Measurements from ENCODE around the gene NEMP1. TPM values are rescaled to one million over a fixed set of nuclear protein-coding genes. Genes with fewer than 3 reads are reported as not detected.
A peak's percentile ranks its signal among the peaks of the same experiment; 100 is the strongest.

The NEMP1 gene, protein sequence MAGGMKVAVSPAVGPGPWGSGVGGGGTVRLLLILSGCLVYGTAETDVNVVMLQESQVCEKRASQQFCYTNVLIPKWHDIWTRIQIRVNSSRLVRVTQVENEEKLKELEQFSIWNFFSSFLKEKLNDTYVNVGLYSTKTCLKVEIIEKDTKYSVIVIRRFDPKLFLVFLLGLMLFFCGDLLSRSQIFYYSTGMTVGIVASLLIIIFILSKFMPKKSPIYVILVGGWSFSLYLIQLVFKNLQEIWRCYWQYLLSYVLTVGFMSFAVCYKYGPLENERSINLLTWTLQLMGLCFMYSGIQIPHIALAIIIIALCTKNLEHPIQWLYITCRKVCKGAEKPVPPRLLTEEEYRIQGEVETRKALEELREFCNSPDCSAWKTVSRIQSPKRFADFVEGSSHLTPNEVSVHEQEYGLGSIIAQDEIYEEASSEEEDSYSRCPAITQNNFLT
- 6.2 TPM for polyA plus RNA-seq (2013, experiment 1 of 2)
- polyA plus RNA-seq (2013, experiment 2 of 2): 5.8 TPM

DNA sequence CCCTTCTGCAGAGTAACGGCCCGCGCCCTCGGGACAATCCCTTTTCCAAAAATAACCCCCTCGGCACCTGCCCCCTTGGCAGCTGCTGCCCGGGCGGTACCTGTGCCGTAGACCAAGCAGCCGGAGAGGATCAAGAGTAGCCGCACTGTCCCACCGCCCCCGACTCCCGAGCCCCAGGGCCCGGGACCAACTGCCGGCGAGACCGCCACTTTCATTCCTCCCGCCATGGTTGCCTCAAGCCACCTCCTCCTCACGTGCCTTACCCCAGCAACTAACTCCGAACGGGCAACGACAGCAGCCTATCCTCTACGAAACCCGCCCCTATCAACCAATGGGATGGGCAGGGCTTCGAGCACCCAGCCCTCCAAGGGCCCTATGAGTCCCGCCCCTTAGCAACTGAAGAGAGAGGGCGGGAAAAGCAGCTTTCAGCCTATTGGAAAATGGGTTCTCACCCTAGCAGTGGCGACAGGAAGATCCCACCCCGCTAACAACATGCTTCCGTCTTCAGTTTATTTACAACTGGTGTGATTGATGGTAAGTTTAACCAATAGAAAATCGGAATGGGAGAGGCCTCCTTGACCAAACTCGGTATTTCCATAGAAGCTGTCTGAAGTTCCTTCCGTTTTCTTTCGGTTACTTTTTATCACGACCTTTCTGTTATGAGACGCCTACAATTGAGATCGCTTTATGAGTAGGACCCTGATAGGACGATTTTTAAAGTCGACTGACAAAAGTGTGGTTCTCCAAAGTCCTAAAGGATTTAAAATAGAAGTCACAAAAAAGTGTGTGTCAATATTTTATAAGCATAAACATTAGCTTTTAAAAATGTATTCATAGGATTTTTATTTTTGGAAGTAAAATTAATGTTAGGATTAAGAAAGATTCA lies at the start of gene NEMP1:
Gene NEMP1 (minus strand): TSS at position 273 of the 886 bp plus-strand sequence. CDS start 46 bp downstream, at position 227.
- H2BK5ac ChIP-seq (ENCODE audit: low read depth, low read length, poor library complexity, severe bottlenecking): no peak within 1 kb of the TSS
- peak within 1 kb of the TSS; percentile 95 for H3K4me2 ChIP-seq (ENCODE audit: low read length, poor library complexity, severe bottlenecking)
- H3K36me3 ChIP-seq (ENCODE audit: control insufficient read depth in 1 of 2, insufficient read depth in 2 of 2, low read depth in 1 of 2, low read length in 2 of 2): no peaks in the 10 kb centered on the region
- H4K91ac ChIP-seq (ENCODE audit: low read length): no peak within 1 kb of the TSS
- peak within 1 kb of the TSS; percentile 27 to 57 for H3K4ac ChIP-seq (ENCODE audit: low read depth in 1 of 2, low read length in 2 of 2)
- no peak within 1 kb of the TSS for H4K8ac ChIP-seq (ENCODE audit: low read length)
- no peak within 1 kb of the TSS for H2BK12ac ChIP-seq (ENCODE audit: low read length in 2 of 2)
- H2BK120ac ChIP-seq (ENCODE audit: low read depth, low read length): no peak within 1 kb of the TSS
- peak within 1 kb of the TSS; percentile 84 to 90 for H3K4me3 ChIP-seq (ENCODE audit: insufficient read depth in 1 of 2, low read depth in 1 of 2, low read length in 2 of 2)
- H3K18ac ChIP-seq (ENCODE audit: low read depth in 1 of 2, low read length in 2 of 2): peak within 1 kb of the TSS; percentile 28 to 55
- H3K9me3 ChIP-seq (ENCODE audit: control insufficient read depth, low read length): no peaks in the 10 kb centered on the region
- no peak within 1 kb of the TSS for H2AK5ac ChIP-seq (ENCODE audit: low read length, severe bottlenecking)
- peak within 1 kb of the TSS; percentile 67 for H2AFZ ChIP-seq (ENCODE audit: low read depth, low read length)
- H2BK15ac ChIP-seq (ENCODE audit: low read depth, poor library complexity, severe bottlenecking): peak within 1 kb of the TSS; percentile 44
- DNase-seq: peak; percentile 100
- peaks cover 3% of the 10 kb centered on the region for H3K79me1 ChIP-seq (replicated peaks; ENCODE audit: low read length, poor library complexity, severe bottlenecking)
- H3K27ac ChIP-seq (ENCODE audit: low read length, poor library complexity, severe bottlenecking): peak within 1 kb of the TSS; percentile 87
- peaks cover 1% of the 10 kb centered on the region for H3K4me1 ChIP-seq (ENCODE audit: control insufficient read depth, insufficient read depth, low read depth, low read length)
- peak within 1 kb of the TSS in 1 of 2 experiments; percentile 1 for H3K23ac ChIP-seq (ENCODE audit: low read length in 2 of 2)
- under 1% methylated on average over 33 of the region's 39 CpGs for WGBS
- H3K9ac ChIP-seq (ENCODE audit: low read length): peak within 1 kb of the TSS; percentile 87
- H3K27me3 ChIP-seq (ENCODE audit: control insufficient read depth in 1 of 2, insufficient read depth in 1 of 2, low read length in 2 of 2): no peaks in the 10 kb centered on the region
- H3K14ac ChIP-seq (ENCODE audit: low read length in 2 of 2): no peak within 1 kb of the TSS

DNA sequence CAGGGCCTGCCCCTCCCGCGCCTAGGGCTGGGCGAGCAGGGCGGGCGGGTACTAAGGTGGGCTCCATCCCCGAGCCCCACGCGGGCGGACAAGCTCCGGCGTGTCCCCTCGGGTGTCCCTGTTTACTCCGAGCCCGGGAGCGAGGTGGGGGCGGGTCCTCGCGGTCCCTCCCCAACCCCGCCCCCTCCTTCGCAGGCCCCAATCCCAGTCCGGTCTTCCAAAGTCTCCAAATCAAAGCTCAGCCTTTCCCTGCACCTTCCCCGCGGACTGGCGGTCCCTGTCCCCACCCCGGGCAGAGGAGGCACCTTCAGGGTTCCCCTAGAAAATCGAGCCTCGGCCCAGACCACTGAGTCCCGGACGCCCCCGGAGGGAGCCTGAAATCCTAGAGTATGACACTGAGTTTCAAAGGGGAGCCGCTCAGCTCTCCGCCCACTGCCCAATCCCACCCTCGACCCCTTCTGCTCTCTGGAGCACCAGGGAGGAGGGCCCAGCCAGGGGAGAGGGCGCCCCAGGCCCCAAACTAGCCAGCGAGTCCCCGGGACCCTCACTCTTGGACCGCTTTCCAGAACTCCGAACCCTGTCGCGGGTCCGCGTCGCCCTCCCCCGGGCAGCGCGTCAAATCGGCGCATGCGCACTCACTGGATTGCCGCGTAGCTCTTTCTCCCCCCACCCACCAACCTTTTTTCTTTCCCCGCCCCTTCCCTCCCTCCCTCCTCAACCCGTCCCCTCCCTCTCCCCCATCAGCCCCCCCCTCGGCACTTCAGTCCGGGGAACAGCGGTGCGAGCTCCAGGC lies 49.3 kb upstream of the NEMP1 start, which contains the start of gene LRP1:
Gene LRP1 (plus strand): TSS at position 758 of the 793 bp plus-strand sequence. CDS start 482 bp downstream, outside the sequence.
- DNase-seq: peak; percentile 84
- Histone ChIP-seq H2BK120ac (ENCODE audit: low read depth, low read length) (peak within 1 kb of the TSS; percentile 87), H3K4me1 (ENCODE audit: control insufficient read depth, insufficient read depth, low read depth, low read length) (peaks cover 26% of the 10 kb centered on the region), H4K8ac (ENCODE audit: low read length) (peak within 1 kb of the TSS; percentile 82), H3K27ac (ENCODE audit: low read length, poor library complexity, severe bottlenecking) (peak within 1 kb of the TSS; percentile 91), H3K36me3 (ENCODE audit: control insufficient read depth in 1 of 2, insufficient read depth in 2 of 2, low read depth in 1 of 2, low read length in 2 of 2) (peaks cover 2 to 22% of the 10 kb centered on the region in 2 experiments), H3K27me3 (ENCODE audit: control insufficient read depth in 1 of 2, insufficient read depth in 1 of 2, low read length in 2 of 2) (no peaks in the 10 kb centered on the region), H2BK12ac (ENCODE audit: low read length in 2 of 2) (peak within 1 kb of the TSS; percentile 35 to 68), H3K4me3 (ENCODE audit: insufficient read depth in 1 of 2, low read depth in 1 of 2, low read length in 2 of 2) (peak within 1 kb of the TSS; percentile 86 to 91), H3K9me3 (ENCODE audit: control insufficient read depth, low read length) (no peaks in the 10 kb centered on the region), H2AFZ (ENCODE audit: low read depth, low read length) (peak within 1 kb of the TSS; percentile 64), H3K4me2 (ENCODE audit: low read length, poor library complexity, severe bottlenecking) (peak within 1 kb of the TSS; percentile 92), H3K23ac (ENCODE audit: low read length in 2 of 2) (peak within 1 kb of the TSS in 1 of 2 experiments; percentile 89), H3K79me1 (replicated peaks; ENCODE audit: low read length, poor library complexity, severe bottlenecking) (peaks cover 4% of the 10 kb centered on the region), H3K9ac (ENCODE audit: low read length) (peak within 1 kb of the TSS; percentile 95), H2BK15ac (ENCODE audit: low read depth, poor library complexity, severe bottlenecking) (peak within 1 kb of the TSS; percentile 97), H2AK5ac (ENCODE audit: low read length, severe bottlenecking) (peak within 1 kb of the TSS; percentile 49), H4K91ac (ENCODE audit: low read length) (peak within 1 kb of the TSS; percentile 97), H3K4ac (ENCODE audit: low read depth in 1 of 2, low read length in 2 of 2) (peak within 1 kb of the TSS; percentile 89 to 98), H3K14ac (ENCODE audit: low read length in 2 of 2) (peak within 1 kb of the TSS; percentile 87 to 98), H3K18ac (ENCODE audit: low read depth in 1 of 2, low read length in 2 of 2) (peak within 1 kb of the TSS; percentile 96 to 99), H2BK5ac (ENCODE audit: low read depth, low read length, poor library complexity, severe bottlenecking) (no peak within 1 kb of the TSS)
- under 1% methylated on average over 50 of the region's 57 CpGs for WGBS

DNA sequence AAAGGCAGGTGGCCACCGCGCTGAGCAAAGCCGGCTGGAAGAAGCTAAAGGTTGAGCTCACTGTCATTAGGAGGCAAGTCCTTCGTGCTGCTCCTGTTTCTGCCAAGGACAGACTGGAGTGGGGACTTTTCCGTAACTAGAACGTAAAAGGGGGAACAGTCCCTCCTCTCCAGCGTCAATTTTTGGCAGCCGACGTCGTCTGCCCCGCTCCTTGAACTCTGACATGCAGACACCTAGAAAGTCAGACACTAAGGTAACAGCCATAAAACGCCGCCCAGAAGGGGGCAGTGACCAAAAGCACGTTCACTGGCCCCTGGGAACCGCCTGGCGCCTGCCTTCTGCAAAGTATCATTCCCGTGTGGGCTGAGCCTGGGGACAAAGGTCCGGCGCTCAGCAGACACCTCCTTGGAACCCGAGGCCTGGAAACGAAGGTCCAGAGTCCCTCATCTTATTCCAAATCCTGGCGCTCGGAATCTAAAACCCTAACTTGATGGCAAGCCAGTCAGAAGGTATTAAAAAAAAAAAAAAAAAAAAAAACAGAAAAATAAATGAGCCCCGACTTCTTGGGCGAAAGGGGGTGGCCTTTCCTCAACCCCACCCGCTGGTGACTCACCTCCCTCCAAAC lies 48.6 kb upstream of the NEMP1 start:
- peak overlapping the region; percentile 57 for H2BK15ac ChIP-seq (ENCODE audit: low read depth, poor library complexity, severe bottlenecking)
- H3K4me1 ChIP-seq (ENCODE audit: control insufficient read depth, insufficient read depth, low read depth, low read length): peaks cover 21% of the 10 kb centered on the region
- H2BK120ac ChIP-seq (ENCODE audit: low read depth, low read length): no peak overlapping the region
- no peak overlapping the region for H3K4ac ChIP-seq (ENCODE audit: low read depth in 1 of 2, low read length in 2 of 2)
- H3K9ac ChIP-seq (ENCODE audit: low read length): peak overlapping the region; percentile 92
- H3K14ac ChIP-seq (ENCODE audit: low read length in 2 of 2): no peak overlapping the region
- no peak overlapping the region for H3K27ac ChIP-seq (ENCODE audit: low read length, poor library complexity, severe bottlenecking)
- peak overlapping the region in 1 of 2 experiments; percentile 3 for H2BK12ac ChIP-seq (ENCODE audit: low read length in 2 of 2)
- peak overlapping the region; percentile 83 to 86 for H3K4me3 ChIP-seq (ENCODE audit: insufficient read depth in 1 of 2, low read depth in 1 of 2, low read length in 2 of 2)
- H2BK5ac ChIP-seq (ENCODE audit: low read depth, low read length, poor library complexity, severe bottlenecking): no peak overlapping the region
- peak overlapping the region in 1 of 2 experiments; percentile 91 for H3K18ac ChIP-seq (ENCODE audit: low read depth in 1 of 2, low read length in 2 of 2)
- no peaks in the 10 kb centered on the region for H3K9me3 ChIP-seq (ENCODE audit: control insufficient read depth, low read length)
- H2AFZ ChIP-seq (ENCODE audit: low read depth, low read length): no peak overlapping the region
- 10% methylated on average over 24 of the region's 26 CpGs for WGBS
- peaks cover under 1 to 15% of the 10 kb centered on the region in 2 experiments for H3K36me3 ChIP-seq (ENCODE audit: control insufficient read depth in 1 of 2, insufficient read depth in 2 of 2, low read depth in 1 of 2, low read length in 2 of 2)
- H3K23ac ChIP-seq (ENCODE audit: low read length in 2 of 2): no peak overlapping the region
- H4K8ac ChIP-seq (ENCODE audit: low read length): no peak overlapping the region
- DNase-seq: peak; percentile 60
- peaks cover 1% of the 10 kb centered on the region for H3K79me1 ChIP-seq (replicated peaks; ENCODE audit: low read length, poor library complexity, severe bottlenecking)
- no peak overlapping the region for H2AK5ac ChIP-seq (ENCODE audit: low read length, severe bottlenecking)
- no peaks in the 10 kb centered on the region for H3K27me3 ChIP-seq (ENCODE audit: control insufficient read depth in 1 of 2, insufficient read depth in 1 of 2, low read length in 2 of 2)
- no peak overlapping the region for H4K91ac ChIP-seq (ENCODE audit: low read length)
- peak overlapping the region; percentile 89 for H3K4me2 ChIP-seq (ENCODE audit: low read length, poor library complexity, severe bottlenecking)

Data from mesenchymal stem cell (in vitro differentiated cells and primary cell).